Neural crest cell (in vitro differentiated cells): Measurements from ENCODE around the gene SLC22A5. TPM values are rescaled to one million over a fixed set of nuclear protein-coding genes. Genes with fewer than 3 reads are reported as not detected.

Experiments used
- DNase-seq: peaks from one replicate; pipeline ENCODE4 v3.0.0; 2021; ENCODE audit warnings: low read depth, mixed read lengths, low spot score
- H3K27ac Mint-ChIP-seq: one replicate; pipeline ENCODE4 v1.8.0; 2021; ENCODE audit warnings: mild to moderate bottlenecking, mixed read lengths; ENCODE audit not compliant: unreplicated experiment
- H3K27me3 Mint-ChIP-seq: 2 replicates; pipeline ENCODE4 v1.8.0; 2021; ENCODE audit warnings: low read depth, mild to moderate bottlenecking, mixed read lengths
- H3K36me3 Mint-ChIP-seq: 2 replicates; pipeline ENCODE4 v1.8.0; 2021; ENCODE audit warnings: low read depth, mild to moderate bottlenecking, mixed read lengths
- H3K4me1 Mint-ChIP-seq: 2 replicates; pipeline ENCODE4 v1.8.0; 2021; ENCODE audit warnings: mixed read lengths
- H3K4me3 Mint-ChIP-seq: one replicate; pipeline ENCODE4 v1.8.0; 2021; ENCODE audit warnings: mild to moderate bottlenecking, mixed read lengths
- H3K9me3 Mint-ChIP-seq: 2 replicates; pipeline ENCODE4 v1.8.0; 2021; ENCODE audit warnings: mixed read lengths
- CTCF ChIP-seq: fragments of 200-600 bp; sonication (generic); conservative IDR thresholded peaks from 2 replicates; pipeline ENCODE4 v1.5.0; 2021; ENCODE audit warnings: antibody characterized with exemption, mild to moderate bottlenecking
- total RNA-seq: library from RNA; stranded (reverse); gene quantifications from 2 replicates; pipeline ENCODE4 v1.2.1, GENCODE V29; 2021

Gene SLC22A5
- total RNA-seq, 1 donor from 2014 or later = 5.6 TPM

- no peaks in the 10 kb centered on the region for H3K4me1 Mint-ChIP-seq
- H3K27ac Mint-ChIP-seq = no peak overlapping the region
- peaks cover 7% of the 10 kb centered on the region for H3K36me3 Mint-ChIP-seq
- H3K9me3 Mint-ChIP-seq = peaks cover 3% of the 10 kb centered on the region
- H3K4me3 Mint-ChIP-seq = no peak overlapping the region
- no peak for TF ChIP-seq CTCF
- H3K27me3 Mint-ChIP-seq = no peaks in the 10 kb centered on the region
- no peak for DNase-seq
Measured at GRCh38 chr5:132358775-132359174, 10.7 kb upstream of the SLC22A5 start.

- Mint-ChIP-seq H3K4me1 (no peaks in the 10 kb centered on the region), H3K4me3 (no peak overlapping the region), H3K9me3 (peaks cover 3% of the 10 kb centered on the region), H3K27ac (no peak overlapping the region), H3K36me3 (peaks cover 7% of the 10 kb centered on the region), H3K27me3 (no peaks in the 10 kb centered on the region)
- DNase-seq = no peak
- no peak for TF ChIP-seq CTCF
Measured at GRCh38 chr5:132362086-132362485, 7.4 kb upstream of the SLC22A5 start.

GRCh38 chr5:132363431-132364112 is 5.9 kb upstream of the SLC22A5 start:
- H3K27ac Mint-ChIP-seq = no peak overlapping the region
- TF ChIP-seq CTCF = no peak
- H3K36me3 Mint-ChIP-seq = peaks cover 7% of the 10 kb centered on the region

GRCh38 chr5:132364319-132364718 is 5.2 kb upstream of the SLC22A5 start:
- no peak for TF ChIP-seq CTCF
- no peak overlapping the region for H3K27ac Mint-ChIP-seq
- H3K9me3 Mint-ChIP-seq = peaks cover 3% of the 10 kb centered on the region
- H3K4me3 Mint-ChIP-seq = no peak overlapping the region
- H3K27me3 Mint-ChIP-seq = no peaks in the 10 kb centered on the region
- peaks cover 7% of the 10 kb centered on the region for H3K36me3 Mint-ChIP-seq
- no peak for DNase-seq
- peaks cover 4% of the 10 kb centered on the region for H3K4me1 Mint-ChIP-seq

More at GRCh38 chr5:132363431-132364112, 5.9 kb upstream of the SLC22A5 start:
- Mint-ChIP-seq H3K9me3 (peaks cover 3% of the 10 kb centered on the region), H3K27me3 (no peaks in the 10 kb centered on the region), H3K4me1 (no peaks in the 10 kb centered on the region), H3K4me3 (no peak overlapping the region)
- DNase-seq = no peak

- Mint-ChIP-seq H3K36me3 (peaks cover 7% of the 10 kb centered on the region), H3K27ac (no peak overlapping the region), H3K27me3 (no peaks in the 10 kb centered on the region), H3K4me3 (no peak overlapping the region), H3K9me3 (peaks cover 3% of the 10 kb centered on the region), H3K4me1 (peaks cover 4% of the 10 kb centered on the region)
- no peak for DNase-seq
- TF ChIP-seq CTCF = no peak
Measured at GRCh38 chr5:132365213-132365612, 4.3 kb upstream of the SLC22A5 start.
